ENCODE results near the gene POGK.
"Not testable (repeated sequence)": the region's sequence is repeated elsewhere in the genome, so short reads cannot be mapped to it uniquely, and the experiment has no call there.

POGK gene

GRCh38 chr1:166875302-166875733 lies 36.0 kb downstream of the POGK start:
- TF ChIP-seq, protein P1, sequence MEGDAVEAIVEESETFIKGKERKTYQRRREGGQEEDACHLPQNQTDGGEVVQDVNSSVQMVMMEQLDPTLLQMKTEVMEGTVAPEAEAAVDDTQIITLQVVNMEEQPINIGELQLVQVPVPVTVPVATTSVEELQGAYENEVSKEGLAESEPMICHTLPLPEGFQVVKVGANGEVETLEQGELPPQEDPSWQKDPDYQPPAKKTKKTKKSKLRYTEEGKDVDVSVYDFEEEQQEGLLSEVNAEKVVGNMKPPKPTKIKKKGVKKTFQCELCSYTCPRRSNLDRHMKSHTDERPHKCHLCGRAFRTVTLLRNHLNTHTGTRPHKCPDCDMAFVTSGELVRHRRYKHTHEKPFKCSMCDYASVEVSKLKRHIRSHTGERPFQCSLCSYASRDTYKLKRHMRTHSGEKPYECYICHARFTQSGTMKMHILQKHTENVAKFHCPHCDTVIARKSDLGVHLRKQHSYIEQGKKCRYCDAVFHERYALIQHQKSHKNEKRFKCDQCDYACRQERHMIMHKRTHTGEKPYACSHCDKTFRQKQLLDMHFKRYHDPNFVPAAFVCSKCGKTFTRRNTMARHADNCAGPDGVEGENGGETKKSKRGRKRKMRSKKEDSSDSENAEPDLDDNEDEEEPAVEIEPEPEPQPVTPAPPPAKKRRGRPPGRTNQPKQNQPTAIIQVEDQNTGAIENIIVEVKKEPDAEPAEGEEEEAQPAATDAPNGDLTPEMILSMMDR (conservative IDR thresholded peaks at IDR 0.05; ENCODE audit: low read depth, low read length) = no peak
- peaks cover 56% of the 10 kb centered on the region for H3K4me1 ChIP-seq (ENCODE audit: low read depth, poor library complexity, severe bottlenecking)
- peak overlapping the region; percentile 92 for H3K4me3 ChIP-seq (IDR thresholded peaks at IDR 0.05; ENCODE audit: insufficient read depth, low read depth, low read length)
- peak overlapping the region; percentile 70 for H2AFZ ChIP-seq (ENCODE audit: low read depth)
- H3K9ac ChIP-seq = peak overlapping the region; percentile 93
- peak overlapping the region; percentile 83 for H3K27ac ChIP-seq
- H3K27me3 ChIP-seq (ENCODE audit: insufficient read depth, low read depth) = no peaks in the 10 kb centered on the region
- peaks cover 54% of the 10 kb centered on the region for H3K79me2 ChIP-seq (ENCODE audit: insufficient read depth, low read depth)
- H4K20me1 ChIP-seq (ENCODE audit: insufficient read depth) = no peaks in the 10 kb centered on the region
- H3K4me2 ChIP-seq = peak overlapping the region; percentile 96
- no peaks in the 10 kb centered on the region for H3K36me3 ChIP-seq (ENCODE audit: insufficient read depth)

DNA sequence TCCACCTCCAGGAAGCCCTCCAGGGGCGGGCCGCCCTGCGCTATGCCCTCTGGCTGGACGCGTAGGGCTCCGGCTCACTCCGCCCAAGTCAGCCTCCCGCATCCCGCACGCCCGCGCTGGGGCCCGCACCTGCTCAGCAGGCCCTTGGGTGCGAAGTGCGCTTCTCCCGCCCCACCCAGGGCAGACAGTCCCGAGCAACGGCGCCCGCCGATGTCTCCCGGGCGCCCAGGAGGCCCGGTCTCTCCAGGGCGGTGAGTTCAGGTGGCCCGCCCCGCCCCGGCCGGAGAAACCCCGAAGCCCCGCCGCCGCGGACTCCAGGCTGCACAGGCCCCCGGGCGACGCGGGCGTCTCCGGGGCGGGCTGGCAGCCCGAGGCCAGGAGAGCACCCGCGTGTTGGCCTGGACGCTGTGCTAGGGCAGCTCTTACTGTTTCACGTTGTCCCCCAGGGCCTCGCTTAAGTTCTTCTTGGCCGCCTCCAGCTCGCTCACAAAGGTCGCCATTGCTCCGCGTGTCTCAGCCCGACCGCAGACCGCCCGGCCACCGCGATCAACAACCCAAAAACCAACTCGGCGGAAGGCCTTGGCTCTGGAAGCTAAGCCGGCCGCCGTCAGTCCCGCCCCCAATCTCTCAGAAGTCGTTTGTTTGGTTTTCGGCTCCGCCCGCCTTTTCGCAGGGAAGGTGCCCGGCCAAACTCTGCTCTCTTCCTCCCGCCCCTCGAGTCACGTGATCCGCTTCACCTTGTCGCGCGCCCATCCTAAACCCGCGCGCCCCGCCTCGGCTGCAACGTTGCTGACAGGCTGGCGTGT lies 36.7 kb downstream of the POGK start, which contains the start of gene TADA1:
Gene TADA1, minus strand, starts transcription at position 531 of the 806 bp plus-strand sequence. Its CDS starts 31 bp downstream, at position 500.
- H3K27ac ChIP-seq = peak within 1 kb of the TSS; percentile 83
- peaks cover 47% of the 10 kb centered on the region for H3K79me2 ChIP-seq (ENCODE audit: insufficient read depth, low read depth)
- H3K36me3 ChIP-seq (ENCODE audit: insufficient read depth) = no peaks in the 10 kb centered on the region
- peaks cover 50% of the 10 kb centered on the region for H3K4me1 ChIP-seq (ENCODE audit: low read depth, poor library complexity, severe bottlenecking)
- peak within 1 kb of the TSS; percentile 96 for H3K4me2 ChIP-seq
- no peaks in the 10 kb centered on the region for H4K20me1 ChIP-seq (ENCODE audit: insufficient read depth)
- H3K4me3 ChIP-seq (IDR thresholded peaks at IDR 0.05; ENCODE audit: insufficient read depth, low read depth, low read length) = peak within 1 kb of the TSS; percentile 92
- TF ChIP-seq, protein P1 (conservative IDR thresholded peaks at IDR 0.05; ENCODE audit: low read depth, low read length) = no peak
- peak within 1 kb of the TSS; percentile 70 for H2AFZ ChIP-seq (ENCODE audit: low read depth)
- no peaks in the 10 kb centered on the region for H3K27me3 ChIP-seq (ENCODE audit: insufficient read depth, low read depth)
- H3K9ac ChIP-seq = peak within 1 kb of the TSS; percentile 93

GRCh38 chr1:166876540-166876838 lies 37.2 kb downstream of the POGK start:
- Histone ChIP-seq H2AFZ (ENCODE audit: low read depth) (peak overlapping the region; percentile 68), H3K36me3 (ENCODE audit: insufficient read depth) (no peaks in the 10 kb centered on the region), H3K27ac (peak overlapping the region; percentile 7; the same call in 1 of the 2 replicates), H3K9ac (peak overlapping the region; percentile 1; the same call in 1 of the 2 replicates), H3K27me3 (ENCODE audit: insufficient read depth, low read depth) (no peaks in the 10 kb centered on the region), H3K79me2 (ENCODE audit: insufficient read depth, low read depth) (peaks cover 42% of the 10 kb centered on the region), H3K4me2 (peak overlapping the region; percentile 67), H3K4me3 (IDR thresholded peaks at IDR 0.05; ENCODE audit: insufficient read depth, low read depth, low read length) (peak overlapping the region; percentile 82), H3K4me1 (ENCODE audit: low read depth, poor library complexity, severe bottlenecking) (peaks cover 44% of the 10 kb centered on the region), H4K20me1 (ENCODE audit: insufficient read depth) (no peaks in the 10 kb centered on the region)
- TF ChIP-seq, protein P1 (conservative IDR thresholded peaks at IDR 0.05; ENCODE audit: low read depth, low read length) = peak; percentile 54

DNA sequence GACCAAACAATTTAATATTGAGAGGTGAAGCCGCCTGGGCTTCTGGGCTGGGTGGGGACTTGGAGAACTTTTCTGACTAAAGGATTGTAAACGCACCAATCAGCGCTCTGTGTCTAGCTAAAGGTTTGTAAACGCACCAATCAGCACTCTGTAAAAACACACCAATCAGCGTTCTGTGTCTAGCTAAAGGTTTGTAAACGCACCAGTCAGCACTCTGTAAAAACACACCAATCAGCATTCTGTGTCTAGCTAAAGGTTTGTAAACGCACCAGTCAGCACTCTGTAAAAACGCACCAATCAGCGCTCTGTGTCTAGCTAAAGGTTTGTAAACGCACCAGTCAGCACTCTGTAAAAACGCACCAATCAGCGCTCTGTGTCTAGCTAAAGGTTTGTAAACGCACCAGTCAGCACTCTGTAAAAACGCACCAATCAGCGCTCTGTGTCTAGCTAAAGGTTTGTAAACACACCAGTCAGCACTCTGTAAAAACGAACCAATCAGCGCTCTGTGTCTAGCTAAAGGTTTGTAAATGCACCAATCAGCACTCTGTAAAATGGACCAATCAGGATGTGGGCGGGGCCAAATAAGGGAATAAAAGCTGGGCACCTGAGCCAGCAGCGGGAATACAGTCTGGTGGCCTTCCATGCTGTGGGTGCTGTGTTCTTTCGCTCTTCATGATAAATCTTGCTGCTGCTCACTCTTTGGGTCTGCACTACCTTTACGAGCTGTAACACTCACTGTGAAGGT lies 39.1 kb downstream of the POGK start:
- not testable (repeated sequence) for H3K9ac ChIP-seq; H3K36me3 ChIP-seq (ENCODE audit: insufficient read depth); H3K27me3 ChIP-seq (ENCODE audit: insufficient read depth, low read depth); H3K4me3 ChIP-seq (IDR thresholded peaks at IDR 0.05; ENCODE audit: insufficient read depth, low read depth, low read length); H4K20me1 ChIP-seq (ENCODE audit: insufficient read depth); H3K27ac ChIP-seq; H2AFZ ChIP-seq (ENCODE audit: low read depth); H3K4me2 ChIP-seq
- Histone ChIP-seq H3K4me1 (ENCODE audit: low read depth, poor library complexity, severe bottlenecking) (peaks cover 26% of the 10 kb centered on the region), H3K79me2 (ENCODE audit: insufficient read depth, low read depth) (peaks cover 23% of the 10 kb centered on the region)
